ENCODE data around the gene GRIN1.

GRIN1 gene

DNA sequence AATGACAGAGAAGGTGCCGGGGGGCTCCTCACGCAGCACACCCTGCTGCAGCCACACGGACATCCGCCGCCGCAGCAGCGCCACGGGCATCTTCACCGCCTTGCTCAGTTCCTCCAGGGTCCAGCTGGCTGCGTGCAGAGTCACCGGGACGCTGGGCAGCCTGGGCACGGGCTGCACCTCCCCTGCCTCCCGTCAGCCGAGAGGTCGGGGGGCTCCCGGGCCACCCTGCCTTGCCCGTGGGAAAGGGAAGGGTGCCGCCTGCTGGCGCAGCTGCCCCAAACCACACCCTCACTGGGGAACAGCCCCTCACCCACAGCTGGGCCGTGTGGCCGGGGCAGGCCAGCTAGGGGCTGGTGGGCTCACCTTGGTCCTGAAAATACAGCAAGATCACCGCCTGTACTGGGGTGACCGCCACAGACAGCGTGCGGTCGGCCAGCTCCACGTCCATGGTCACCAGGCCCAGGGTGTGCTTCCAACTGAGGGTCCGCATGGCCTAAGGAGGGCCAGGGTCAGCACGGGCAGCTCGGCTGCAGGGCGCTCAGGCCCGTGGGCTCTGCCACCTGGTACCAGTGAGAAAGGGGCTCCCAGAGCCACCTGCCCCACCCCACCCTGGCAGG is 36.5 kb downstream of the GRIN1 start:
- Histone ChIP-seq H3K27ac (ENCODE audit: extremely low read depth, low read depth, low read length) (no peak overlapping the region), H3K4me1 (ENCODE audit: control insufficient read depth, insufficient read depth, low read length) (no peaks in the 10 kb centered on the region), H3K9me3 (ENCODE audit: control insufficient read depth, insufficient read depth, low read depth, low read length) (no peaks in the 10 kb centered on the region), H3K4me3 (ENCODE audit: low read depth, low read length) (no peak overlapping the region), H3K36me3 (ENCODE audit: control insufficient read depth in 2 of 2, insufficient read depth in 1 of 2, low read length in 2 of 2) (peaks cover 0 to 35% of the 10 kb centered on the region in 2 experiments; a peak in 2 of 3 replicates)
- CTCF ChIA-PET = interaction anchor here (1.1 to 3.1 kb wide), 4 partner anchors 20 to 61 kb away, joined by 4 to 12 read pairs (median 6); no protein-coding TSS in a partner anchor
- POLR2A ChIA-PET = interaction anchor here (0.8 to 3.1 kb wide), 6 partner anchors 8 to 69 kb away, joined by 3 to 20 read pairs (median 6); partner anchors contain the start of genes ANAPC2 and SSNA1
- TF ChIP-seq, protein P1, sequence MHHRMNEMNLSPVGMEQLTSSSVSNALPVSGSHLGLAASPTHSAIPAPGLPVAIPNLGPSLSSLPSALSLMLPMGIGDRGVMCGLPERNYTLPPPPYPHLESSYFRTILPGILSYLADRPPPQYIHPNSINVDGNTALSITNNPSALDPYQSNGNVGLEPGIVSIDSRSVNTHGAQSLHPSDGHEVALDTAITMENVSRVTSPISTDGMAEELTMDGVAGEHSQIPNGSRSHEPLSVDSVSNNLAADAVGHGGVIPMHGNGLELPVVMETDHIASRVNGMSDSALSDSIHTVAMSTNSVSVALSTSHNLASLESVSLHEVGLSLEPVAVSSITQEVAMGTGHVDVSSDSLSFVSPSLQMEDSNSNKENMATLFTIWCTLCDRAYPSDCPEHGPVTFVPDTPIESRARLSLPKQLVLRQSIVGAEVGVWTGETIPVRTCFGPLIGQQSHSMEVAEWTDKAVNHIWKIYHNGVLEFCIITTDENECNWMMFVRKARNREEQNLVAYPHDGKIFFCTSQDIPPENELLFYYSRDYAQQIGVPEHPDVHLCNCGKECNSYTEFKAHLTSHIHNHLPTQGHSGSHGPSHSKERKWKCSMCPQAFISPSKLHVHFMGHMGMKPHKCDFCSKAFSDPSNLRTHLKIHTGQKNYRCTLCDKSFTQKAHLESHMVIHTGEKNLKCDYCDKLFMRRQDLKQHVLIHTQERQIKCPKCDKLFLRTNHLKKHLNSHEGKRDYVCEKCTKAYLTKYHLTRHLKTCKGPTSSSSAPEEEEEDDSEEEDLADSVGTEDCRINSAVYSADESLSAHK (tag by site-specific recombination; IDR thresholded peaks at IDR 0.05) = no peak
- TF ChIP-seq ZNF629 (tag by site-specific recombination; IDR thresholded peaks at IDR 0.05) (no peak), ZNF23 (tag by site-specific recombination; IDR thresholded peaks at IDR 0.05; ENCODE audit: borderline replicate concordance) (no peak), HOXC10 (CRISPR knock-in tag; IDR thresholded peaks at IDR 0.05) (0 out of 2 replicates have a peak, but pooled peaks have one; percentile 28), ZNF184 (tag by site-specific recombination; IDR thresholded peaks at IDR 0.05) (no peak)

DNA sequence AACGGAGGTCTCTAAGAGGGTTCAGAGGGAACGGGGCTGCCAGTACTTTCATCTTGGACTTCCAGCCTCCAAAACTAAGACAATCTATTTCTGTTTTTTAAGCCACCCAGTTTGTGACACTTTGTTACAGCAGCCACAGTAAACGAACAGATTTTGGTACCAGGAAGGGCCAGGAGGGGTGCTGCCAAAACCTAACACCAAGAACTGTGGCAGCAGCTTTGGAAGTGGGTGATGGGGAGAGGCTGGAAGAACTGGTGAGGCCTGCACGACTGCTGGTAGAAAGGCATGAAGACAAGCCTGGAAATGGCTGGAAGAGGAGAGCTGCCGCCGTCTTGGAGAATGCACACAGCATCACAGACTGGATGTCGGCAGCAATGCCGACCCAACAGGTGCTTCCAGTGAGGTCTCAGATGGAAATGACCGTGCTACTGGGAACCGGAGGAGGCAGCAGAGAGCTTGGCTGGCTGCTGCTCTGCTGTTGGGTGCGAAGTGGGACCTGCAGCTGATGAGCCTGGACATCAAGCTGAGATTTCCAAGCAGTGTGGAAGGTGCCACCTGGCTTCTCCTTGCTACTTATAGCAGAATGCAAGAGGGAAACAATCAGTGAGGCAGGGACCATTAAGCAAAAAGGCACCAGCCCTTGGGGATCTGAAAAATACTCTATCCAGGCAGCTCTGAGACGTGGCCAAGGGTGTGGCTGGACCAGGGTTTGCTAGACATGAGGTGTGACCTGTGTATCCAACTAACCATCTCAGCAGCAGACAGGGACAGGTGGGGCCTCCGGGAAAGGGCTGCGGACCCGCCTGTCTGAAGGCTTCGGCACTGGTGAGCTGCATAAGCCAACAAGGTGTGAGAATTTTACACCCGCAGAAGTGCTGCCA is 37.6 kb downstream of the GRIN1 start:
- POLR2A ChIA-PET = interaction anchor here (0.6 to 3.1 kb wide), 14 partner anchors 9 to 68 kb away, joined by 3 to 20 read pairs (median 6); partner anchors contain the start of genes ANAPC2, RNF224, SSNA1 and TPRN
- Histone ChIP-seq H3K27ac (ENCODE audit: extremely low read depth, low read depth, low read length) (no peak overlapping the region), H3K9me3 (ENCODE audit: control insufficient read depth, insufficient read depth, low read depth, low read length) (no peaks in the 10 kb centered on the region), H3K4me1 (ENCODE audit: control insufficient read depth, insufficient read depth, low read length) (no peaks in the 10 kb centered on the region), H3K4me3 (ENCODE audit: low read depth, low read length) (no peak overlapping the region), H3K36me3 (ENCODE audit: control insufficient read depth in 2 of 2, insufficient read depth in 1 of 2, low read length in 2 of 2) (peaks cover 0 to 46% of the 10 kb centered on the region in 2 experiments; a peak in 2 of 3 replicates)
- TF ChIP-seq, protein P2, sequence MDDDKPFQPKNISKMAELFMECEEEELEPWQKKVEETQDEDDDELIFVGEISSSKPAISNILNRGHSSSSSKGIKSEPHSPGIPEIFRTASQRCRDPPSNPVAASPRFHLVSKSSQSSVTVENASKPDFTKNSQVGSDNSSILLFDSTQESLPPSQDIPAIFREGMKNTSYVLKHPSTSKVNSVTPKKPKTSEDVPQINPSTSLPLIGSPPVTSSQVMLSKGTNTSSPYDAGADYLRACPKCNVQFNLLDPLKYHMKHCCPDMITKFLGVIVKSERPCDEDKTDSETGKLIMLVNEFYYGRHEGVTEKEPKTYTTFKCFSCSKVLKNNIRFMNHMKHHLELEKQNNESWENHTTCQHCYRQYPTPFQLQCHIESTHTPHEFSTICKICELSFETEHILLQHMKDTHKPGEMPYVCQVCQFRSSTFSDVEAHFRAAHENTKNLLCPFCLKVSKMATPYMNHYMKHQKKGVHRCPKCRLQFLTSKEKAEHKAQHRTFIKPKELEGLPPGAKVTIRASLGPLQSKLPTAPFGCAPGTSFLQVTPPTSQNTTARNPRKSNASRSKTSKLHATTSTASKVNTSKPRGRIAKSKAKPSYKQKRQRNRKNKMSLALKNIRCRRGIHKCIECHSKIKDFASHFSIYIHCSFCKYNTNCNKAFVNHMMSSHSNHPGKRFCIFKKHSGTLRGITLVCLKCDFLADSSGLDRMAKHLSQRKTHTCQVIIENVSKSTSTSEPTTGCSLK (tag by site-specific recombination; IDR thresholded peaks at IDR 0.05) = no peak
- TF ChIP-seq, protein P3, sequence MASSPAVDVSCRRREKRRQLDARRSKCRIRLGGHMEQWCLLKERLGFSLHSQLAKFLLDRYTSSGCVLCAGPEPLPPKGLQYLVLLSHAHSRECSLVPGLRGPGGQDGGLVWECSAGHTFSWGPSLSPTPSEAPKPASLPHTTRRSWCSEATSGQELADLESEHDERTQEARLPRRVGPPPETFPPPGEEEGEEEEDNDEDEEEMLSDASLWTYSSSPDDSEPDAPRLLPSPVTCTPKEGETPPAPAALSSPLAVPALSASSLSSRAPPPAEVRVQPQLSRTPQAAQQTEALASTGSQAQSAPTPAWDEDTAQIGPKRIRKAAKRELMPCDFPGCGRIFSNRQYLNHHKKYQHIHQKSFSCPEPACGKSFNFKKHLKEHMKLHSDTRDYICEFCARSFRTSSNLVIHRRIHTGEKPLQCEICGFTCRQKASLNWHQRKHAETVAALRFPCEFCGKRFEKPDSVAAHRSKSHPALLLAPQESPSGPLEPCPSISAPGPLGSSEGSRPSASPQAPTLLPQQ (tag by site-specific recombination; IDR thresholded peaks at IDR 0.05) = no peak
- TF ChIP-seq, protein P4, sequence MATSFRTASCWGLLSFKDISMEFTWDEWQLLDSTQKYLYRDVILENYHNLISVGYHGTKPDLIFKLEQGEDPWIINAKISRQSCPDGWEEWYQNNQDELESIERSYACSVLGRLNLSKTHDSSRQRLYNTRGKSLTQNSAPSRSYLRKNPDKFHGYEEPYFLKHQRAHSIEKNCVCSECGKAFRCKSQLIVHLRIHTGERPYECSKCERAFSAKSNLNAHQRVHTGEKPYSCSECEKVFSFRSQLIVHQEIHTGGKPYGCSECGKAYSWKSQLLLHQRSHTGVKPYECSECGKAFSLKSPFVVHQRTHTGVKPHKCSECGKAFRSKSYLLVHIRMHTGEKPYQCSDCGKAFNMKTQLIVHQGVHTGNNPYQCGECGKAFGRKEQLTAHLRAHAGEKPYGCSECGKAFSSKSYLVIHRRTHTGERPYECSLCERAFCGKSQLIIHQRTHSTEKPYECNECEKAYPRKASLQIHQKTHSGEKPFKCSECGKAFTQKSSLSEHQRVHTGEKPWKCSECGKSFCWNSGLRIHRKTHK (tag by site-specific recombination; IDR thresholded peaks at IDR 0.05) = no peak
- TF ChIP-seq ZNF670 (tag by site-specific recombination; IDR thresholded peaks at IDR 0.05; ENCODE audit: low read depth) = no peak
- TF ChIP-seq MYNN (tag by site-specific recombination; IDR thresholded peaks at IDR 0.05; ENCODE audit: borderline replicate concordance) = no peak
- TF ChIP-seq ZNF76 (tag by site-specific recombination; IDR thresholded peaks at IDR 0.05; ENCODE audit: borderline replicate concordance, low read depth) = no peak
- peak; percentile 100 for TF ChIP-seq SCRT2 (tag by site-specific recombination; IDR thresholded peaks at IDR 0.05)
- peak; percentile 91 for TF ChIP-seq ZNF600 (tag by site-specific recombination; IDR thresholded peaks at IDR 0.05)
- TF ChIP-seq TRIM28 (IDR thresholded peaks at IDR 0.05; ENCODE audit: borderline replicate concordance, low read length) = no peak
- peak; percentile 43; the same call in 1 of the 2 replicates for TF ChIP-seq ZBTB17 (tag by site-specific recombination; IDR thresholded peaks at IDR 0.05)
- TF ChIP-seq, protein P5, sequence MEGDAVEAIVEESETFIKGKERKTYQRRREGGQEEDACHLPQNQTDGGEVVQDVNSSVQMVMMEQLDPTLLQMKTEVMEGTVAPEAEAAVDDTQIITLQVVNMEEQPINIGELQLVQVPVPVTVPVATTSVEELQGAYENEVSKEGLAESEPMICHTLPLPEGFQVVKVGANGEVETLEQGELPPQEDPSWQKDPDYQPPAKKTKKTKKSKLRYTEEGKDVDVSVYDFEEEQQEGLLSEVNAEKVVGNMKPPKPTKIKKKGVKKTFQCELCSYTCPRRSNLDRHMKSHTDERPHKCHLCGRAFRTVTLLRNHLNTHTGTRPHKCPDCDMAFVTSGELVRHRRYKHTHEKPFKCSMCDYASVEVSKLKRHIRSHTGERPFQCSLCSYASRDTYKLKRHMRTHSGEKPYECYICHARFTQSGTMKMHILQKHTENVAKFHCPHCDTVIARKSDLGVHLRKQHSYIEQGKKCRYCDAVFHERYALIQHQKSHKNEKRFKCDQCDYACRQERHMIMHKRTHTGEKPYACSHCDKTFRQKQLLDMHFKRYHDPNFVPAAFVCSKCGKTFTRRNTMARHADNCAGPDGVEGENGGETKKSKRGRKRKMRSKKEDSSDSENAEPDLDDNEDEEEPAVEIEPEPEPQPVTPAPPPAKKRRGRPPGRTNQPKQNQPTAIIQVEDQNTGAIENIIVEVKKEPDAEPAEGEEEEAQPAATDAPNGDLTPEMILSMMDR (tag by site-specific recombination; IDR thresholded peaks at IDR 0.05) = peak; percentile 64
- TF ChIP-seq SCRT1 (tag by site-specific recombination; IDR thresholded peaks at IDR 0.05; ENCODE audit: borderline replicate concordance) = peak; percentile 99
- TF ChIP-seq ZNF707 (tag by site-specific recombination; IDR thresholded peaks at IDR 0.05) = peak; percentile 78; the same call in 1 of the 2 replicates
- peak; percentile 89 for TF ChIP-seq ZNF10 (tag by site-specific recombination; IDR thresholded peaks at IDR 0.05)
- no peak for TF ChIP-seq ZBTB1 (tag by site-specific recombination; IDR thresholded peaks at IDR 0.05)
- no peak for TF ChIP-seq GLIS1 (tag by site-specific recombination; IDR thresholded peaks at IDR 0.05)
- CTCF ChIA-PET = interaction anchor here (0.7 to 3.1 kb wide), 11 partner anchors 11 to 76 kb away, joined by 3 to 15 read pairs (median 5); partner anchors contain the start of genes RNF224 and SSNA1

Measured in HEK293 (cell line).